MM.1S (cell line): Measurements from ENCODE around the gene CDKN2D.
"Not testable (repeated sequence)": the region's sequence is repeated elsewhere in the genome, so short reads cannot be mapped to it uniquely, and the experiment has no call there.

ENCODE experiments used
- DNase-seq: peaks from one replicate; pipeline ENCODE4 v3.0.0-alpha.2; 2015
- H2AFZ ChIP-seq: fragments of 300-600 bp; sonication (generic); 2 replicates; pipeline ENCODE4 v1.6.0; 2016; ENCODE audit warnings: antibody characterized with exemption, low read length
- H3F3A ChIP-seq: fragments of 300-600 bp; sonication (generic); 2 replicates; pipeline ENCODE4 v1.6.1; 2016; ENCODE audit warnings: mild to moderate bottlenecking, antibody characterized with exemption, low read length, moderate library complexity, mixed read lengths; ENCODE audit not compliant: insufficient read depth
- H3K27ac ChIP-seq: fragments of 300-600 bp; sonication (generic); 2 replicates; pipeline ENCODE4 v1.5.1; 2016; ENCODE audit warnings: mild to moderate bottlenecking, low read length
- H3K27me3 ChIP-seq: fragments of 300-600 bp; sonication (generic); replicated peaks from 2 replicates; pipeline ENCODE4 v1.6.0; 2016; ENCODE audit warnings: low read length; ENCODE audit not compliant: insufficient read depth
- H3K36me3 ChIP-seq: fragments of 300-600 bp; sonication (generic); replicated peaks from 2 replicates; pipeline ENCODE4 v1.6.1; 2016; ENCODE audit warnings: mild to moderate bottlenecking, low read length, mixed read lengths; ENCODE audit not compliant: insufficient read depth
- H3K4me1 ChIP-seq: fragments of 300-600 bp; sonication (generic); 2 replicates; pipeline ENCODE4 v1.6.1; 2016; ENCODE audit warnings: low read length, mixed read lengths
- H3K4me2 ChIP-seq: fragments of 300-600 bp; sonication (generic); 2 replicates; pipeline ENCODE4 v1.6.0; 2016; ENCODE audit warnings: low read depth, low read length
- H3K4me3 ChIP-seq: fragments of 300-600 bp; sonication (generic); 2 replicates; pipeline ENCODE4 v1.5.1; 2016; ENCODE audit warnings: low read length, mixed read lengths
- H3K79me2 ChIP-seq: fragments of 300-600 bp; sonication (generic); 2 replicates; pipeline ENCODE4 v1.6.1; 2016; ENCODE audit warnings: mixed run types, low read length, mixed read lengths
- H3K9ac ChIP-seq: fragments of 300-600 bp; sonication (generic); 2 replicates; pipeline ENCODE4 v1.6.1; 2016; ENCODE audit warnings: low read length, mixed read lengths
- H3K9me2 ChIP-seq: fragments of 300-600 bp; sonication (generic); replicated peaks from 2 replicates; pipeline ENCODE4 v1.6.1; 2016; ENCODE audit warnings: mild to moderate bottlenecking, low read length, mixed read lengths; ENCODE audit not compliant: insufficient read depth
- H3K9me3 ChIP-seq: fragments of 300-600 bp; sonication (generic); replicated peaks from 2 replicates; pipeline ENCODE4 v1.6.1; 2016; ENCODE audit warnings: mild to moderate bottlenecking, low read length, mixed read lengths; ENCODE audit not compliant: insufficient read depth
- H4K20me1 ChIP-seq: fragments of 300-600 bp; sonication (generic); 2 replicates; pipeline ENCODE4 v1.6.1; 2016; ENCODE audit warnings: mild to moderate bottlenecking, low read length, moderate library complexity, mixed read lengths; ENCODE audit not compliant: insufficient read depth
- EZH2 ChIP-seq: fragments of 300-600 bp; sonication (generic); optimal IDR thresholded peaks from 2 replicates; pipeline ENCODE3; 2017; ENCODE audit warnings: low read depth, mild to moderate bottlenecking, antibody characterized with exemption, low read length, mixed read lengths
- EZH2phosphoT487 ChIP-seq: fragments of 300-600 bp; sonication (generic); IDR thresholded peaks from 2 replicates; pipeline ENCODE4 v1.6.1; 2018; ENCODE audit warnings: antibody characterized with exemption, low read length
- TF ChIP-seq, protein P1 (sequence below): fragments of 300-600 bp; sonication (generic); IDR thresholded peaks from 2 replicates; pipeline ENCODE4 v1.5.1; 2016; ENCODE audit warnings: antibody characterized with exemption, low read length, mixed read lengths

Gene CDKN2D

DNA sequence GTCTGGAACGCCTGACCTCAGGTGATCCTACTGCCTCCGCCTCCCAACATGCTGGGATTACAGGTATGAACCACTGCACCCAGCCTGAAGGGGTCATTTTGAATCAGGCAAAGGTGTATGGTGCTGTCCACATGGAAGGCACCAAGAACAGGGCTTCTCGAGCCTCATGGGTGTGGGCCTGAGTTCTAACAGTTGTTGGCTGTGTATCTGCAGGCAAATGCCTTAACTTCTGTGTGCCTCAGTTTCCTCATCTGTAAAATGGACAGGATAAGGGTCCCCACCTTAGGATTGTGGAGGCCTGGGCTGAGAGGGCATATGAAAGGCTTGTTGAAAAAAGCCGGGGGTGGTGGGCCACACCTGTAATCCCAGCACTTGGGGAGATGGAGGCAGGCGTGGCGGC, 9.2 kb upstream of the CDKN2D start:
- no peaks in the 10 kb centered on the region for H4K20me1 ChIP-seq
- H3F3A ChIP-seq, result no peaks in the 10 kb centered on the region
- TF ChIP-seq EZH2phosphoT487 (no peak), EZH2 (no peak)
- TF ChIP-seq, protein P1, sequence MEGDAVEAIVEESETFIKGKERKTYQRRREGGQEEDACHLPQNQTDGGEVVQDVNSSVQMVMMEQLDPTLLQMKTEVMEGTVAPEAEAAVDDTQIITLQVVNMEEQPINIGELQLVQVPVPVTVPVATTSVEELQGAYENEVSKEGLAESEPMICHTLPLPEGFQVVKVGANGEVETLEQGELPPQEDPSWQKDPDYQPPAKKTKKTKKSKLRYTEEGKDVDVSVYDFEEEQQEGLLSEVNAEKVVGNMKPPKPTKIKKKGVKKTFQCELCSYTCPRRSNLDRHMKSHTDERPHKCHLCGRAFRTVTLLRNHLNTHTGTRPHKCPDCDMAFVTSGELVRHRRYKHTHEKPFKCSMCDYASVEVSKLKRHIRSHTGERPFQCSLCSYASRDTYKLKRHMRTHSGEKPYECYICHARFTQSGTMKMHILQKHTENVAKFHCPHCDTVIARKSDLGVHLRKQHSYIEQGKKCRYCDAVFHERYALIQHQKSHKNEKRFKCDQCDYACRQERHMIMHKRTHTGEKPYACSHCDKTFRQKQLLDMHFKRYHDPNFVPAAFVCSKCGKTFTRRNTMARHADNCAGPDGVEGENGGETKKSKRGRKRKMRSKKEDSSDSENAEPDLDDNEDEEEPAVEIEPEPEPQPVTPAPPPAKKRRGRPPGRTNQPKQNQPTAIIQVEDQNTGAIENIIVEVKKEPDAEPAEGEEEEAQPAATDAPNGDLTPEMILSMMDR, result no peak
- H3K36me3 ChIP-seq, result no peaks in the 10 kb centered on the region
- H3K9me2 ChIP-seq, result no peaks in the 10 kb centered on the region
- no peak overlapping the region for H3K9ac ChIP-seq
- H3K9me3 ChIP-seq, result no peaks in the 10 kb centered on the region
- no peak overlapping the region for H3K4me3 ChIP-seq
- no peak overlapping the region for H2AFZ ChIP-seq
- 0 out of 2 replicates have a peak, but pooled peaks cover 6% of the 10 kb centered on the region for H3K27me3 ChIP-seq
- no peaks in the 10 kb centered on the region for H3K79me2 ChIP-seq
- H3K27ac ChIP-seq, result no peak overlapping the region
- no peaks in the 10 kb centered on the region for H3K4me1 ChIP-seq
- DNase-seq, result no peak
- no peak overlapping the region for H3K4me2 ChIP-seq

DNA sequence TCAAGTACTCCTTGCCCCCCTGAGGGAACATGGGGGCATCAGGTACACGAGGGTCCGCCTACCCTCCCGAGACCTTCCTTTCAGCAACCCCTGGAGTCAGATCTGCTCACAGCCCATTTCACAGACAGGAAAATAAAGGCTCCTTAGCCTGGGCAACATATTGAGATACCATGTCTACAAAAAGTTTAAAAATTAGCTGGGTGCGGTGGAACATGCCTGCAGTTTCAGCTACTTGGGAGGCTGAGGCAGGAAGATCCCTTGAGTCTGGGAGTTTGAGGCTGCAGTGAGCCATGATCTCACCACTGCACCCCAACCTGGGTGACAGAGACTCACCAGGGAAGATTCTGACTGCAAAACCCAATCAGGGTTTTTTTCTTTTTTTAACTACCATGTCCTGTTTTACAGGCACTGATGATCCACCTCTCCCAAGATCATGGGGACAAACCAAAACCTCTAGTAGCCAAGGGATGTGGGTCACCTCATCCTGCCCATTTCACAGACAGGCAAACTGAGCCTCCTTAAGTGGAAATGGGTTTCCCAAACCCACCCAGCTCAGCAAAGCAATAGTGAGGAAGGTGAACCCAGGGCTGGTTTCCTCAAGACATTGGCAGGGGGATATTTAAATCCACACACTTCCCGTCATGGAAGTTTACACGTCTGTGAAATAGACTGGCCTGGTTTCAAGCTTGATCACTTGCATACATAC, 6.4 kb upstream of the CDKN2D start:
- Histone ChIP-seq H3K36me3 (no peaks in the 10 kb centered on the region), H3K27ac (no peak overlapping the region), H3K9me3 (no peaks in the 10 kb centered on the region), H2AFZ (no peak overlapping the region), H3K4me1 (no peaks in the 10 kb centered on the region), H3K79me2 (no peaks in the 10 kb centered on the region), H4K20me1 (no peaks in the 10 kb centered on the region), H3K9ac (no peak overlapping the region), H3K27me3 (0 out of 2 replicates have a peak, but pooled peaks cover 6% of the 10 kb centered on the region), H3K4me3 (no peak overlapping the region), H3K4me2 (no peak overlapping the region), H3F3A (no peaks in the 10 kb centered on the region), H3K9me2 (no peaks in the 10 kb centered on the region)
- TF ChIP-seq, protein P1, result no peak
- no peak for TF ChIP-seq EZH2phosphoT487
- no peak for TF ChIP-seq EZH2
- no peak for DNase-seq

DNA sequence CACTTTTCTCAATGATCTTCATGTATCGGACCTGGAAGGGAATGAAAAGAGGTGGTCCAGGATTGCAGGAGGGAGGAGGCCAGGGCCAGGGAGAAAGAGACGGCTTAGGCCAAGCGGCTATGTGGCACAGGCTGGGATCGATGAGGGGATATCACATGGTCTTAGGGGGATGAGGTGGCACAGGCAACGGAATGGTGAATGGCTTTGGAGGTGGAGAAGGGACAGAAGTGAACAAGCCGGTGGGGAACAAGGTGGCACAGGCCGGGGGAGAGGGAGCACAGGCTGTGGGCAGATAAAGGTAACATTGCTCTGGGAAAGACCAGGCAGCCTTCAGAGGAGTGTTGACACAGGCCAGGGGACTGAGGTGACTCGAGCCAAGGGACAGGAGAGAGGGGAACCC, 5.7 kb upstream of the CDKN2D start:
- Histone ChIP-seq H4K20me1 (no peaks in the 10 kb centered on the region), H3K4me3 (no peak overlapping the region), H3K4me2 (no peak overlapping the region), H3K4me1 (no peaks in the 10 kb centered on the region), H3K79me2 (no peaks in the 10 kb centered on the region), H3F3A (peaks cover 6% of the 10 kb centered on the region), H3K9me3 (no peaks in the 10 kb centered on the region), H3K27ac (no peak overlapping the region), H3K9me2 (no peaks in the 10 kb centered on the region), H3K9ac (no peak overlapping the region), H3K36me3 (no peaks in the 10 kb centered on the region), H2AFZ (no peak overlapping the region), H3K27me3 (0 out of 2 replicates have a peak, but pooled peaks cover 6% of the 10 kb centered on the region)
- no peak for DNase-seq
- no peak for TF ChIP-seq EZH2phosphoT487
- TF ChIP-seq EZH2, result no peak
- TF ChIP-seq, protein P1, result no peak

DNA sequence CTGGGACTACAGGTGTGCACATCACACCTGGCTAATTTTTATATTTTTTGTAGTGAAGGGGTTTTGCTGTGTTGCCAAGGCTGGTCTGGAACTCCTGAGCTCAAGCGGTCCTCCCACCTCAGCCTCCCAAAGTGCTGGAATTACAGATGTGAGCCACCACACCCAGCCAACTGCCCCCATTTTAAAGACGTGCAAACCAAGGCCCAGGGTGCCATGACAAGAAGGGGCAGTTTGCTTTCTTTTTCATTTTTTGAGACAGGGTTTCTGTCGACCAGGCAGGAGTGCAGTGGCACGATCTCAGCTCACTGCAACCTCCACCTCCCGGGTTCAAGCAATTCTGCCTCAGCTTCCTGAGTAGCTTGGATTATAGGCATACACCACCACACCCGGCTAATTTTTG, 5.0 kb upstream of the CDKN2D start:
- not testable (repeated sequence) for H3K79me2 ChIP-seq, H3F3A ChIP-seq, H2AFZ ChIP-seq, H3K27ac ChIP-seq, H3K4me1 ChIP-seq, H3K4me3 ChIP-seq, H3K9me3 ChIP-seq, H4K20me1 ChIP-seq, H3K4me2 ChIP-seq, DNase-seq, H3K9me2 ChIP-seq, H3K27me3 ChIP-seq, H3K36me3 ChIP-seq, H3K9ac ChIP-seq
